GM23248 (cell line): ENCODE results near the gene TMEM94.

Experiments
- EZH2 ChIP-seq: fragments of 200-600 bp; sonication (generic); IDR thresholded peaks from 2 replicates; pipeline ENCODE4 v1.6.1; 2018; ENCODE audit warnings: antibody characterized with exemption, mild to moderate bottlenecking; ENCODE audit not compliant: insufficient read depth, poor library complexity, severe bottlenecking
- EZH2phosphoT487 ChIP-seq: fragments of 200-600 bp; sonication (generic); IDR thresholded peaks from 2 replicates; pipeline ENCODE4 v1.6.1; 2018; ENCODE audit warnings: antibody characterized with exemption, moderate library complexity, mild to moderate bottlenecking, low read depth; ENCODE audit not compliant: insufficient read depth

DNA sequence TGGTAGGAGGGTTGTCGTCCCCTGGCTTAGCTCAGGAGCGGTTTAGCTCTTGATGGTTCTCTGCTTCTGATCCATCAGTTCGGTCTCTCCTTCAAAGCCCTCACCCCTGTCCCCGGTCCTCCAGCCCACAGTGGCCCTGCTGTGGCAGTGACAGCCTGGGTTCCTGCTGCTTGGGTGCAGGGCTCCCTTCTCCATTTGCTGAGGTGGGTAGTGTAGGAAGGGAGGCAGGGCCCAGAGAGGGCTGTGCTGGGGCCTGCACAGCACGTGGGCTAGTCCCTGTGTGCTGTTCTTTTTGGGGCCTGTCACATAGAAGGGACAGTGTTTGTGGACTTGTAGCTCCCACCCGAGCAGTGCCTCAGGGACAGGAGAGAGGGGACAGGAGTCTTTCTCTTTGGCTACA lies 18.3 kb downstream of the TMEM94 start:
- TF ChIP-seq EZH2 = no peak
- TF ChIP-seq EZH2phosphoT487 = no peak
